ENCODE data around the gene CERS2. TPM values are rescaled to one million over a fixed set of nuclear protein-coding genes. Genes with fewer than 3 reads are reported as not detected.

The CERS2 gene
- total RNA-seq, 3 donors from 2014 or later (not counting 1 experiment from before 2014, with no cell fraction given): 122 to 129 (median 127) TPM

- Mint-ChIP-seq H3K36me3 (no peaks in the 10 kb centered on the region), H3K27me3 (ENCODE audit: low read depth in 2 of 2) (no peaks in the 10 kb centered on the region), H3K4me1 (peaks cover 3 to 4% of the 10 kb centered on the region in 2 donors), H3K4me3 (no peak overlapping the region), H3K9me3 (no peaks in the 10 kb centered on the region), H3K27ac (no peak overlapping the region)
- Histone ChIP-seq H3K36me3 (ENCODE audit: control insufficient read depth, insufficient read depth, low read length) (no peaks in the 10 kb centered on the region), H3K27me3 (ENCODE audit: control insufficient read depth, insufficient read depth, low read length) (no peaks in the 10 kb centered on the region), H3K9me3 (ENCODE audit: control insufficient read depth, insufficient read depth, low read length) (no peaks in the 10 kb centered on the region), H3K27ac (ENCODE audit: low read length) (no peak overlapping the region), H3K4me1 (ENCODE audit: control insufficient read depth, insufficient read depth, low read length) (peaks cover 2% of the 10 kb centered on the region), H3K4me3 (ENCODE audit: low read length) (no peak overlapping the region)
- WGBS (ENCODE audit: insufficient coverage): 95% methylated on average over 7 of the region's 7 CpGs
- TF ChIP-seq CTCF (IDR thresholded peaks at IDR 0.05): no peak
- no peak for ATAC-seq
- intact Hi-C loops (cut with micrococcal nuclease): no loop called here
- DNase-seq: no peak
Observed at GRCh38 chr1:150917387-150917786, 57.2 kb downstream of the CERS2 start.

Other genes with a start within 250 kb of the CERS2 start
- 100 to 1,000 TPM; 169 to 245 (median 229) TPM for gene CTSS, start 209.1 kb downstream of the CERS2 start, total RNA-seq
- 10 to 100 TPM in 1 of 3 donors, 1 to 10 TPM in 2; 9.1 to 11.0 (median 9.1) TPM for gene CTSK, start 166.6 kb downstream of the CERS2 start, total RNA-seq
- gene ARNT, start 98.2 kb downstream of the CERS2 start, total RNA-seq: 10 to 100 TPM; 34.0 to 41.4 (median 38.2) TPM
- not detected for gene CTXND2, start 87.7 kb downstream of the CERS2 start, total RNA-seq
- 10 to 100 TPM; 64.6 to 74.3 (median 70.5) TPM for gene SETDB1, start 48.5 kb downstream of the CERS2 start, total RNA-seq
- under 1 TPM in 1 of 3 donors, not detected in 2; 0.25 TPM for gene ANXA9, start 7.5 kb upstream of the CERS2 start, total RNA-seq
- 10 to 100 TPM; 14.0 to 15.6 (median 15.2) TPM for gene MINDY1, start 32.1 kb upstream of the CERS2 start, total RNA-seq
- gene PRUNE1, start 33.6 kb upstream of the CERS2 start, total RNA-seq: 10 to 100 TPM; 11.4 to 14.1 (median 13.5) TPM
- gene BNIPL, start 61.8 kb upstream of the CERS2 start, total RNA-seq: under 1 TPM; 0.28 to 0.39 (median 0.33) TPM
- 1 to 10 TPM; 1.6 to 3.3 (median 1.9) TPM for gene C1orf56, start 72.9 kb upstream of the CERS2 start, total RNA-seq
- 100 to 1,000 TPM; 555 to 792 (median 752) TPM for gene CDC42SE1, start 84.8 kb upstream of the CERS2 start, total RNA-seq
- gene MLLT11, start 85.6 kb upstream of the CERS2 start, total RNA-seq: 10 to 100 TPM; 11.2 to 18.6 (median 17.6) TPM
- gene GABPB2, start 95.9 kb upstream of the CERS2 start, total RNA-seq: 10 to 100 TPM; 27.4 to 34.0 (median 30.6) TPM
- gene SEMA6C, start 171.8 kb upstream of the CERS2 start, total RNA-seq: 1 to 10 TPM; 2.5 to 5.8 (median 3.0) TPM
- 10 to 100 TPM in 1 of 3 donors, 1 to 10 TPM in 2; 4.8 to 14.5 (median 5.7) TPM for gene TNFAIP8L2, start 181.8 kb upstream of the CERS2 start, total RNA-seq
- gene LYSMD1, start 191.1 kb upstream of the CERS2 start, total RNA-seq: 1 to 10 TPM; 1.0 to 1.7 (median 1.2) TPM
- 10 to 100 TPM; 52.3 to 54.2 (median 52.9) TPM for gene SCNM1, start 191.3 kb upstream of the CERS2 start, total RNA-seq
- 1 to 10 TPM in 2 of 3 donors, not detected in 1; 2.6 to 3.8 TPM for gene TMOD4, start 201.1 kb upstream of the CERS2 start, total RNA-seq
- gene VPS72, start 215.4 kb upstream of the CERS2 start, total RNA-seq: 10 to 100 TPM; 26.2 to 45.1 (median 44.8) TPM
- gene PIP5K1A, start 223.7 kb upstream of the CERS2 start, total RNA-seq: 10 to 100 TPM; 42.0 to 65.2 (median 44.6) TPM

Measured in natural killer cell (primary cell).